Ammon's horn (tissue), 1 donor: Measurements from ENCODE around the gene CMBL.
"Not testable (repeated sequence)": the region's sequence is repeated elsewhere in the genome, so short reads cannot be mapped to it uniquely, and the experiment has no call there.

Source experiments
- DNase-seq: peaks from one replicate; pipeline ENCODE4 v3.0.0-alpha.2; 2016; ENCODE audit warnings: low spot score

The CMBL gene

GRCh38 chr5:10307206-10308148, at the start of gene CMBL:
CMBL (minus strand) TSS chr5:10307902; CDS start chr5:10290762, 17,140 bp downstream.
- DNase-seq, result peak; percentile 59

- no peak for DNase-seq
Observed at GRCh38 chr5:10355071-10355889, 47.6 kb upstream of the CMBL start.

- peak; percentile 40 for DNase-seq
Observed at GRCh38 chr5:10354048-10354872, 46.6 kb upstream of the CMBL start.

- DNase-seq, result peak; percentile 96
Observed at GRCh38 chr5:10353241-10354047, 45.7 kb upstream of the CMBL start, which contains the start of gene MARCHF6. MARCHF6 (plus strand) TSS chr5:10353695; CDS start chr5:10353899, 204 bp downstream.

- DNase-seq, result peak; percentile 70
Observed at GRCh38 chr5:10352430-10353240, 44.9 kb upstream of the CMBL start.

GRCh38 chr5:10351919-10352318, 44.2 kb upstream of the CMBL start:
- DNase-seq, result no peak

GRCh38 chr5:10351199-10351905, 43.6 kb upstream of the CMBL start:
- DNase-seq, result peak; percentile 36

- no peak for DNase-seq
Observed at GRCh38 chr5:10348258-10348657, 40.6 kb upstream of the CMBL start.

- not testable (repeated sequence) for DNase-seq
Observed at GRCh38 chr5:10344461-10345106, 36.9 kb upstream of the CMBL start.

- DNase-seq, result no peak
Observed at GRCh38 chr5:10343486-10343885, 35.8 kb upstream of the CMBL start.

GRCh38 chr5:10339958-10340357, 32.3 kb upstream of the CMBL start:
- DNase-seq, result no peak

GRCh38 chr5:10339058-10339811, 31.5 kb upstream of the CMBL start:
- DNase-seq, result peak; percentile 81

GRCh38 chr5:10338686-10339057, 31.0 kb upstream of the CMBL start:
- no peak for DNase-seq

- DNase-seq, result no peak
Observed at GRCh38 chr5:10337986-10338385, 30.3 kb upstream of the CMBL start.

GRCh38 chr5:10337107-10337506, 29.4 kb upstream of the CMBL start:
- DNase-seq, result no peak

GRCh38 chr5:10335711-10336470, 28.2 kb upstream of the CMBL start:
- no peak for DNase-seq

- DNase-seq, result no peak
Observed at GRCh38 chr5:10334831-10335230, 27.1 kb upstream of the CMBL start.
